OCI-LY7 (cell line): ENCODE data around the gene DHRSX. TPM values are rescaled to one million over a fixed set of nuclear protein-coding genes. Genes with fewer than 3 reads are reported as not detected.

ENCODE experiments used
- BruUV-seq: library from RNA; stranded (reverse); fragments of 400-500 nt; replicated peaks from 2 replicates; lab custom pipeline; 2021; lab: Mats Ljungman, UMichigan
- CTCF ChIA-PET: fragments of 300-600 bp; sonication (Branson Sonifier 250); formaldehyde crosslinking; loops from one replicate; lab custom pipeline; 2022; ENCODE audit warnings: antibody characterized with exemption; ENCODE audit not compliant: unreplicated experiment; lab: Charles Lee
- POLR2A ChIA-PET: fragments of 300-600 bp; sonication (Branson Sonifier 250); formaldehyde crosslinking; loops from one replicate; lab custom pipeline; 2022; ENCODE audit warnings: antibody characterized with exemption; lab: Charles Lee
- DNase-seq: peaks from one replicate; pipeline ENCODE4 v3.0.0-alpha.2; 2015; ENCODE audit warnings: low spot score
- H2AFZ ChIP-seq: fragments of 200-600 bp; sonication (generic), shearing (Covaris generic); 2 replicates; pipeline ENCODE4 v1.6.1; 2014; ENCODE audit warnings: mild to moderate bottlenecking, antibody characterized with exemption, low read length, moderate library complexity
- H3K27ac ChIP-seq: fragments of 200-600 bp; sonication (generic); 2 replicates; pipeline ENCODE4 v1.5.1; 2014; ENCODE audit warnings: mixed run types, low read depth, mild to moderate bottlenecking, moderate library complexity, low read length, inconsistent platforms; ENCODE audit not compliant: poor library complexity, severe bottlenecking
- H3K36me3 ChIP-seq: fragments of 200-600 bp; sonication (generic); 2 replicates; pipeline ENCODE4 v1.6.1; 2014; ENCODE audit warnings: mild to moderate bottlenecking, antibody characterized with exemption, low read length, moderate library complexity, mixed read lengths; ENCODE audit not compliant: insufficient read depth
- H3K4me1 ChIP-seq: fragments of 200-600 bp; sonication (generic); 2 replicates; pipeline ENCODE4 v1.5.1; 2014; ENCODE audit warnings: mild to moderate bottlenecking, low read length; ENCODE audit not compliant: insufficient read depth, poor library complexity, severe bottlenecking
- H3K4me2 ChIP-seq: fragments of 200-600 bp; sonication (generic); 2 replicates; pipeline ENCODE4 v1.6.1; 2014; ENCODE audit warnings: mild to moderate bottlenecking, low read length
- H3K4me3 ChIP-seq: fragments of 200-600 bp; sonication (generic); 2 replicates; pipeline ENCODE4 v1.5.1; 2014; ENCODE audit warnings: mild to moderate bottlenecking, low read depth, low read length; ENCODE audit not compliant: poor library complexity, severe bottlenecking
- H3K79me2 ChIP-seq: fragments of 200-600 bp; sonication (generic); 2 replicates; pipeline ENCODE4 v1.6.1; 2016; ENCODE audit warnings: low read depth, mild to moderate bottlenecking, low read length, moderate library complexity, mixed read lengths; ENCODE audit not compliant: insufficient read depth
- H3K9me2 ChIP-seq: fragments of 200-600 bp; sonication (generic); 2 replicates; pipeline ENCODE4 v1.6.1; 2016; ENCODE audit warnings: mild to moderate bottlenecking, low read length, mixed read lengths; ENCODE audit not compliant: insufficient read depth
- H3K9me3 ChIP-seq: fragments of 200-600 bp; sonication (generic); 2 replicates; pipeline ENCODE4 v1.6.1; 2014; ENCODE audit warnings: mild to moderate bottlenecking, mixed run types, low read length, mixed read lengths
- H4K20me1 ChIP-seq: fragments of 200-600 bp; sonication (generic); 2 replicates; pipeline ENCODE4 v1.6.1; 2014; ENCODE audit warnings: mild to moderate bottlenecking, antibody characterized with exemption, low read length, moderate library complexity, mixed read lengths; ENCODE audit not compliant: insufficient read depth
- CTCF ChIP-seq: fragments of 200-600 bp; sonication (generic); conservative IDR thresholded peaks from 2 replicates; pipeline ENCODE4 v1.5.1; 2014; ENCODE audit warnings: mild to moderate bottlenecking, antibody characterized with exemption, low read length, moderate library complexity, mixed read lengths
- EZH2phosphoT487 ChIP-seq: fragments of 200-600 bp; sonication (generic); IDR thresholded peaks from 2 replicates; pipeline ENCODE4 v1.6.1; 2018; ENCODE audit warnings: low read depth, borderline replicate concordance, mild to moderate bottlenecking, mixed run types, antibody characterized with exemption, low read length, moderate library complexity, mixed read lengths
- intact Hi-C: fragments of 100-400 bp; cut with micrococcal nuclease; formaldehyde crosslinking; loops from one replicate; pipeline ENCODE4 v1.10.0; 2022; ENCODE audit not compliant: unreplicated experiment
- total RNA-seq, 2 experiments: library from RNA; depleted of rRNA in 1 of 2; stranded (reverse); fragments of >200 nt in 1 of 2; shearing (Covaris generic) in 1 of 2; gene quantifications; 2 replicates each; pipeline ENCODE4 v1.2.3, GENCODE V29; 2014 to 2022

DHRSX gene
- total RNA-seq, 2 experiments from 2014 or later = 25.2 to 30.9 TPM

- Histone ChIP-seq H3K9me3 (no peaks in the 10 kb centered on the region), H3K4me1 (no peaks in the 10 kb centered on the region), H4K20me1 (no peaks in the 10 kb centered on the region), H3K79me2 (no peaks in the 10 kb centered on the region), H3K4me3 (no peak overlapping the region), H3K36me3 (no peaks in the 10 kb centered on the region), H3K9me2 (no peaks in the 10 kb centered on the region), H2AFZ (no peak overlapping the region), H3K27ac (no peak overlapping the region), H3K4me2 (no peak overlapping the region)
- no TSS peak for BruUV-seq
- ChIA-PET CTCF (no interaction called here), POLR2A (no interaction called here)
- no peak for TF ChIP-seq CTCF
- no peak for TF ChIP-seq EZH2phosphoT487
- DNase-seq = no peak
- intact Hi-C loops = no loop called here
These were observed 152.6 kb downstream of the DHRSX start for GRCh38 chrX:2348211-2348610.

- Histone ChIP-seq H3K9me3 (no peaks in the 10 kb centered on the region), H3K9me2 (no peaks in the 10 kb centered on the region), H3K36me3 (no peaks in the 10 kb centered on the region), H3K4me1 (no peaks in the 10 kb centered on the region), H3K4me3 (no peak overlapping the region), H3K79me2 (no peaks in the 10 kb centered on the region), H3K4me2 (no peak overlapping the region), H4K20me1 (no peaks in the 10 kb centered on the region), H3K27ac (no peak overlapping the region), H2AFZ (no peak overlapping the region)
- ChIA-PET POLR2A (no interaction called here), CTCF (no interaction called here)
- DNase-seq = no peak
- TF ChIP-seq CTCF = no peak
- no peak for TF ChIP-seq EZH2phosphoT487
- no TSS peak for BruUV-seq
- intact Hi-C loops = no loop called here
These were observed 154.6 kb downstream of the DHRSX start for GRCh38 chrX:2346158-2346557.

DNA sequence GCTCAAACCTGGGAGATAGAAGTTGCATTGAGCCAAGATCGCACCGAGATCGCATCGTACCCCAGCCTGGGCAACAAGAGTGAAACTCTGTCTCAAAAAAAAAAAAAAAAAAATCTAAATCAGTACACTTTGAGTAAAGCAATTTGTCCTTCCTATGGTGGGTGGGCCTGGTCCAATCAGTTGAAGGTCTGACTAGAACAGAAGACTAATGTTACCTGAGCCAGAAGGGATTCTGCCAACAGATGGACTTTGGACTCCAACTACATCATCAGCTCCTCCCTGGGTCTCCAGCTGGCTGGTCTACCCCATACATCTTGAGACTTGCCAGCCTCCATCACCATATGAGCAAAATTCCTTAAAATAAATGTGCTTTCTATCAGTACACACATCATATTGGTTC, 155.2 kb downstream of the DHRSX start:
- Histone ChIP-seq H3K4me3 (no peak overlapping the region), H3K36me3 (no peaks in the 10 kb centered on the region), H3K4me1 (no peaks in the 10 kb centered on the region), H3K9me2 (no peaks in the 10 kb centered on the region), H3K79me2 (no peaks in the 10 kb centered on the region), H4K20me1 (no peaks in the 10 kb centered on the region), H3K9me3 (no peaks in the 10 kb centered on the region), H3K27ac (no peak overlapping the region), H3K4me2 (no peak overlapping the region), H2AFZ (no peak overlapping the region)
- intact Hi-C loops = no loop called here
- ChIA-PET CTCF (no interaction called here), POLR2A (no interaction called here)
- TF ChIP-seq CTCF (no peak), EZH2phosphoT487 (no peak)
- no peak for DNase-seq
- no TSS peak for BruUV-seq
